ENCODE results near the gene TMEM120B.

DNA sequence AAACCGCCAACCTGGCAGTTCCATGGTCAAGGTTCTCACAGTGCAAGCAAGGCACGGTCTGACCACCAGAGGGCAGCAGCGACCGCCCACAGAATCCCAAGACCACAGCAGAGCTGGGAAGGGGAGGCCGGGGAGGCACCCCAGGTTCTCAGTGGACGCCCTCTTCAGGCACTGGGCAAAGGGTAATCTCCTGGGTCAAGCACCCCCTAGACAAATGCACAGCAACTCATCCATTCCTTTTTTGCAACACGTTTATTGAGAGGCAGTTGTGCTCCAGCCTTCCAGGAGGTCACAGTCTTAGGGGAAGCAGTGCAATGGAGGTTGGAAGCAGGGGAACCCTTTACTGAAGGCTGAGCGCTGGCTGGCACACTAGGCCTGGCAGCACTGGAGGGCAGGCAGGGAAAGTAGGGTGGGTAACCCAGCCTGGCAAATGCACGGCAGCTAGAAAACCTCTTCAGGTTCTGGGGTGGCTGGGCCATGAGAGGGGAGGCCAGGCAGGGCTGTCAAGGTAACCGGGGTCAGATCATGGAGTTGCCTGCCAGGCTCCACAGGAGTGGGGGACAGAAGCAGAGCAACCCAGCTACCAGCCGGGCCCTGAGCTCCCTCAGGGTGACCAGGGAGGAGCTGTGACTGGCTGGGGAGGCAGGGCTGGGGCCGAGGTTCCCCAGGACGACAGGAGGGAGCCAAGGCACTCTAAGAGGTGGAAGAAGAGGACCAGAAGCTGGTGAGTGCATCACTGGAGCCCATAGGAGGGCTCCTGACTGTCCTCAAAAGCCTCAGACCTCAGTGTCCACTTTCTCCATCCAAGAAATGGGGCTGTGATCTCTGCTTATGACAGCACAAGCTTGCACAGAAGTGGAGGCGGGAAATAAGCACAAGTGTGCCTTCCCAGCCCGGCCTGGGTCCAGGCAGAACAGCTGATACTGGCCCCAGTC is 82.7 kb downstream of the TMEM120B start:
- TF ChIP-seq, protein P1, sequence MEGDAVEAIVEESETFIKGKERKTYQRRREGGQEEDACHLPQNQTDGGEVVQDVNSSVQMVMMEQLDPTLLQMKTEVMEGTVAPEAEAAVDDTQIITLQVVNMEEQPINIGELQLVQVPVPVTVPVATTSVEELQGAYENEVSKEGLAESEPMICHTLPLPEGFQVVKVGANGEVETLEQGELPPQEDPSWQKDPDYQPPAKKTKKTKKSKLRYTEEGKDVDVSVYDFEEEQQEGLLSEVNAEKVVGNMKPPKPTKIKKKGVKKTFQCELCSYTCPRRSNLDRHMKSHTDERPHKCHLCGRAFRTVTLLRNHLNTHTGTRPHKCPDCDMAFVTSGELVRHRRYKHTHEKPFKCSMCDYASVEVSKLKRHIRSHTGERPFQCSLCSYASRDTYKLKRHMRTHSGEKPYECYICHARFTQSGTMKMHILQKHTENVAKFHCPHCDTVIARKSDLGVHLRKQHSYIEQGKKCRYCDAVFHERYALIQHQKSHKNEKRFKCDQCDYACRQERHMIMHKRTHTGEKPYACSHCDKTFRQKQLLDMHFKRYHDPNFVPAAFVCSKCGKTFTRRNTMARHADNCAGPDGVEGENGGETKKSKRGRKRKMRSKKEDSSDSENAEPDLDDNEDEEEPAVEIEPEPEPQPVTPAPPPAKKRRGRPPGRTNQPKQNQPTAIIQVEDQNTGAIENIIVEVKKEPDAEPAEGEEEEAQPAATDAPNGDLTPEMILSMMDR (IDR thresholded peaks at IDR 0.05; ENCODE audit: low read depth, low read length): peak; percentile 96
- TF ChIP-seq EZH2phosphoT487 (IDR thresholded peaks at IDR 0.05; ENCODE audit: low read depth): no peak

Data from OCI-LY3 (cell line).